Hematopoietic multipotent progenitor cell treated with erythropoietin and hydrocortisone succinate and interleukin-3 and kit ligand, for 8 days (in vitro differentiated cells): ENCODE data around the gene ACOXL.
"Not testable (repeated sequence)": the region's sequence is repeated elsewhere in the genome, so short reads cannot be mapped to it uniquely, and the experiment has no call there.

Source experiments
- DNase-seq: peaks from one replicate; pipeline ENCODE4 v3.0.0-alpha.2; 2015

ACOXL gene

GRCh38 chr2:110732422-110733413 is at the start of gene ACOXL:
TSS of gene ACOXL (plus strand) at chr2:110732573. CDS start at chr2:110768390, 35,817 bp downstream.
- no peak for DNase-seq

GRCh38 chr2:110682872-110683271 is 49.5 kb upstream of the ACOXL start:
- no peak for DNase-seq

- not testable (repeated sequence) for DNase-seq
Measured at GRCh38 chr2:110687775-110688484, 44.4 kb upstream of the ACOXL start.

GRCh38 chr2:110688594-110689091 is 43.7 kb upstream of the ACOXL start:
- no peak for DNase-seq

- no peak for DNase-seq
Measured at GRCh38 chr2:110690083-110690965, 42.0 kb upstream of the ACOXL start.

GRCh38 chr2:110691612-110692258 is 40.6 kb upstream of the ACOXL start:
- peak; percentile 40 for DNase-seq

GRCh38 chr2:110695146-110695898 is 37.1 kb upstream of the ACOXL start:
- peak; percentile 89 for DNase-seq

- not testable (repeated sequence) for DNase-seq
Measured at GRCh38 chr2:110698253-110698652, 34.1 kb upstream of the ACOXL start.

- no peak for DNase-seq
Measured at GRCh38 chr2:110702514-110703380, 29.6 kb upstream of the ACOXL start.

GRCh38 chr2:110707386-110707965 is 24.9 kb upstream of the ACOXL start:
- no peak for DNase-seq

- DNase-seq = no peak
Measured at GRCh38 chr2:110708455-110708854, 23.9 kb upstream of the ACOXL start.

- no peak for DNase-seq
Measured at GRCh38 chr2:110712737-110713136, 19.6 kb upstream of the ACOXL start.

- DNase-seq = no peak
Measured at GRCh38 chr2:110713513-110714362, 18.6 kb upstream of the ACOXL start.

- no peak for DNase-seq
Measured at GRCh38 chr2:110714452-110715224, 17.7 kb upstream of the ACOXL start.

- DNase-seq = no peak
Measured at GRCh38 chr2:110716959-110717645, 15.3 kb upstream of the ACOXL start.

GRCh38 chr2:110717734-110718133 is 14.6 kb upstream of the ACOXL start:
- DNase-seq = no peak

GRCh38 chr2:110718382-110718781 is 14.0 kb upstream of the ACOXL start:
- DNase-seq = no peak
